CD1c-positive myeloid dendritic cell (primary cell): Measurements from ENCODE around the gene ABCD3.

Experiments
- DNase-seq: peaks from one replicate; pipeline ENCODE4 v3.0.0-alpha.2; 2016; ENCODE audit errors: extremely low spot score

The ABCD3 gene

DNA sequence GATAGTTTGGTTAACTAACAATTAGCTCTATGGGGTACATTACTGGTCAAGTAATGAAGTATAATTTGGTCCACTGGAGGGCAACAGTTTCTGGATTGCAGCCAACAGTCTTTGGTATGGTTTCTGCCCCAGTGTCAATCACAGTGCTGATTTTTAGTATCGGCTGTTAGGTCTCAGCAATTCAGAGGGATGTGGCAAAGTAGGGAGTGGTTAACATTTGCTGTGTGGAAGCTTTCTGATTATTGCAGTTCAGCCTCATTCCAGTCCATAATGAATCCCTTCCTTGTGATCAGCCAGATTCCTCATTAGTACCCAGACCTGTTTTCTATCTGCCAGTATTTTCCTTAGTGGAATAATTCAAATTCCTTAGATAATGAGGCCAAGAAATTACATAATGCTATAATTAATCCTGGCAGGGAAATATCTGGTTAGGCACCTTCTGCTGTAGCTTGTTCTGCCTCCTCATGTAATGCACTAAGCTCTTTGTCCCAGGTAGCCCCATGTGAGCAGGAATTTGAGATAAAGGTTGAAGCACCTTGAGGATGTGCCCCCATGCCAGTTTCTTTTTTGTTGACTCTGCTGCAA is 109.3 kb downstream of the ABCD3 start:
- DNase-seq: no peak

GRCh38 chr1:94528299-94528698 is 110.1 kb downstream of the ABCD3 start:
- DNase-seq: no peak

- DNase-seq: no peak
These were observed 110.6 kb downstream of the ABCD3 start for GRCh38 chr1:94528826-94529225.

DNA sequence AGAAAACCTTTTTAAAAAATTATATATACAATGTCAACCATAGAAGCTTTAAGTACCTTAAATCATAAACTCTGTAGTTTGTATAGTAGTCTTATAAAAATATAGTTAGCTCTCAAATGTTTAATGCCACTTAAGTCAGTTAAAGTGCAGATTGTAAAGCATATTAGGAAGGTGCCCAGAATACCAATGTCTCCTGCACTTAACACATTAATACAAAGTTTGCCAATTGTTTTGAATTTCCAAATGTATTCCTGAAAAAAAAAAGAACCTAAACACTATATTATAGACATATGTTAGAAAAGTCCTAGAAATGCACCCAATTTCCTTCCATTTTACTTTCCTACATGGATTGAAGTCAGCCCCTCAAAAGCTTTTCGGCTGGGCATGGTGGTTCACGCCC is 111.2 kb downstream of the ABCD3 start:
- no peak for DNase-seq

- DNase-seq: no peak
These were observed 112.2 kb downstream of the ABCD3 start for GRCh38 chr1:94530373-94530878.

- no peak for DNase-seq
These were observed 113.5 kb downstream of the ABCD3 start for GRCh38 chr1:94531664-94532063.

DNA sequence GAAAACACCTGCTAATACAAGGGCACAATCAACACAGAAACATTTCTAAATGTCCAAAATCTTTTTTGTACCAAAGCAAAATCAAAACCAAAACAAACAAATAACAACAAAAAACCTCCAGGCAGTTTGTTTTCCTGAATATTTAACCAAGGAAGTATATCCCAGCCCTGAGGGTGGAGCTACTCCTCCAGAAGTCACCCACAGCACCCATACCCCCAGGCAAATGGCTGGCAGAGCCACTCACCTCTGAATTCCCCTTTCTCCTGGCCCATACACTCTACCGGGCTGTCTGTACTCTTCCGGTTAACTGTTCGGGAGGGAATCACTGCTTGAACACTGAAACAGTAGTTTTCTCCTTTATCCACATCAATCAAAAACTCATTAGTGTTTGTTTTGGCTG is 113.9 kb downstream of the ABCD3 start:
- no peak for DNase-seq

GRCh38 chr1:94535095-94535494 is 116.9 kb downstream of the ABCD3 start:
- no peak for DNase-seq

DNA sequence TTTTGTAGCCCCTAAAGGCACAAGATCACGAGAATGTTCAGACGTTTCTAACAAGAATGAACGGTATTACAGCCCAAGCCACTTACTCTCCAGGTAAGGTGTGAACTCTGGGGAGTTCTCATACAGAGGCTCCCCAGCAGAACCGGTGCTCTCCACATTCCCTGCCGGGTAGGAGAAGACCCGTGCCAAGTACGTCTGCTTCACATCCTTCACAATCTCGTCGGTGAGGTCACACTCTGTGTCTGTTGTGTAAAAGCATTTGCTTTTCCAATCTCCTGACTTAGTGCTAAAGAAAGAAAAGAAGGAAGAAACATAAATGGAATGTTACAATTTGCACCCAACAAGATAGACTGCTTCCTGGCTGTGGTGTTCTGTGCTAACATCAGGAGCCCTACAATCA is 117.7 kb downstream of the ABCD3 start:
- no peak for DNase-seq

- no peak for DNase-seq
These were observed 119.1 kb downstream of the ABCD3 start for GRCh38 chr1:94537254-94537653.

GRCh38 chr1:94538243-94538827 is 120.1 kb downstream of the ABCD3 start:
- no peak for DNase-seq

DNA sequence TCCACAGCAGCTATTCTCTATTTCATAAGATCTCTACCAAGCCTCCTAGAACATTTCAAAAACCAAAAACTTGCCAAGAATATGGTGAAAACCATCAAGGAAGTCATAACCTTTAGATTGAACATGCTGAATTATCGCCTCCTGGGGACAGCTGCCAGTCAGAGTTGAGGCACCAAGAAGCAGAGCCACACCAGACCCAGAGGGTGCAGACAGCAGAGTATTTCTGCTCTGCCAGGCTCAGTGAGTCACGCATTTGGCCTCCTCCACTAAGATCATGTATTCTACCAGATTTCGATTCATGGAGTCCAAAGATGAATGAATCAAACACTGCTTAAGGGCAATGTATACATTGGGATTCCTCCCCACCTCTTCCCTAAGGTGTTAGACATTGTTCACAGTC is 121.3 kb downstream of the ABCD3 start:
- DNase-seq: no peak

DNA sequence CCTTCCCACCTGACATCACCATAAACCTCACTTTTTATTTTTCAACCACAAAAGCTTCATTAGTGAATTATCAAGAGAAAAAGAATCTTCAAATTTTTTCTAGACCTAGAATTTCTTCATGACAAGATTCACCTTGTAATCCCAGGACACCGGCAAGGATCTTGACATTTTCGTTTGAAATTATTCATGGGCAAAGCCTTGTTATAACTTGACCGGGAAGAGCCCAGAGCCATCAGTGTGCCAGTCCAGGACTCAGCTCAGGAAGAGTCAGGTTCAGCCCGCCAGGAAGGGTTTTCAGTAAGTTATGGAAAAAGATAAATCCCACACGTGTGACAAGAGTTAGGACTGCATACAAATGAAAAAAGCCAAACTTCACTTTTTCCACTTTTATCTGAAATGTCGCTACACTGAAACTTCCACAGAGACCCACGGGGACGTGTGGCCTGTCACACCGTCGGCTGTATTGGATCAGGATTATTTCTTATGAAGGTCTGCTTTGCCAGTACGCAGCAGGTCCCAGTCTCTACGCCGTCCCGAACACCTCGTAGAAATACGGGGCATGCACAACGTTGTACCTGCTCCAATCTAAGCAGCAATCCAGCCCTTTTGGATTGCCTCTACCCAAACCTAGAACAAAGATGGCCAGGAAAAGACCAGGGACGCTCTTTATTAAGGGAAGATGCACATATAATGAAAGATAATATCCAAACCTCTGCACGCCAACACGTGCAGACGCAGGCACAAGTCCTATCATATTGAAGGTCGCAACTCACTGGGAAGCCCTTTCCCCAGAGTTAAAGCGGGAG is 122.5 kb downstream of the ABCD3 start:
- DNase-seq: no peak

- peak; percentile 90 for DNase-seq
These were observed 123.3 kb downstream of the ABCD3 start, which contains the start of gene F3 for GRCh38 chr1:94541246-94542087. Gene F3, minus strand, starts transcription at chr1:94541759. Its CDS starts 123 bp downstream, at chr1:94541636.

DNA sequence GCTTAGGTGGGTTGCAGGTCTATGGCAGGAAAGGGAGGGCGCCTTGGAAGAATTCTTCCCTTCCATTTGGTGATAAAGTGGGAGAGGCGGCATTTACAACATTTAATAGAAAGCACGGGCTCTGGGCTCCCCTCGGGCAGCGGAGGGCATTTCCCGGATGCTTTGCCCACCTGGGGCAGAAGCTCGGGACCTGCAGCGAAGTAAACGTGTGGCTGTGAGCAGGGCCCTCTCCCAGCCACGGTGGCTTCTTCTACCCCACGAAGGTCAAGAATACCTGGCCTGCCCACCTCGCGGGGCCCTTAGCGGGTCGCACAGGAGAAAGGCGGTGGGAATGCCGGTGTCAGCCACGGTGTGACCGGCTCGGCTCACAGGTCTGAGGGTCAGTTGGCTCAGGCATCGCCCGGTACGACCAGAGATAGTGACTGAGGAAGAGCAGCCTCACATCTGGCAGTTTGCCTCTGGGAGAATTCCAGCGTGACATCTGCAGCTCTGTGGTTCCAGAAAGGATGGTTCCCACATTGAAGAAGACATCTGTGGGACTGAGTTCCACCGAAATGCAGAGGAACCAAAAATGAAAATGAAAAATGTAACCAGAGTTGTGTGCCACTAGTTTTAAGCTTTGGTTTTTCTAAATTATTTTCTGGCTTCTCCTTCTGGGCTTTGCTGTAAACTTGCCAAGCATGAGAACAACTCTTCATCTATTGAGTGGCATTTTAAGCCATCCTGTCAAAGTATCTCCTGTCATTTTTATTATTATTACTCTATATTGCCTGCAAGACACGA is 124.1 kb downstream of the ABCD3 start:
- DNase-seq: peak; percentile 79

GRCh38 chr1:94543001-94543400 is 124.8 kb downstream of the ABCD3 start:
- peak; percentile 43 for DNase-seq

- DNase-seq: no peak
These were observed 125.9 kb downstream of the ABCD3 start for GRCh38 chr1:94543893-94544635.

DNA sequence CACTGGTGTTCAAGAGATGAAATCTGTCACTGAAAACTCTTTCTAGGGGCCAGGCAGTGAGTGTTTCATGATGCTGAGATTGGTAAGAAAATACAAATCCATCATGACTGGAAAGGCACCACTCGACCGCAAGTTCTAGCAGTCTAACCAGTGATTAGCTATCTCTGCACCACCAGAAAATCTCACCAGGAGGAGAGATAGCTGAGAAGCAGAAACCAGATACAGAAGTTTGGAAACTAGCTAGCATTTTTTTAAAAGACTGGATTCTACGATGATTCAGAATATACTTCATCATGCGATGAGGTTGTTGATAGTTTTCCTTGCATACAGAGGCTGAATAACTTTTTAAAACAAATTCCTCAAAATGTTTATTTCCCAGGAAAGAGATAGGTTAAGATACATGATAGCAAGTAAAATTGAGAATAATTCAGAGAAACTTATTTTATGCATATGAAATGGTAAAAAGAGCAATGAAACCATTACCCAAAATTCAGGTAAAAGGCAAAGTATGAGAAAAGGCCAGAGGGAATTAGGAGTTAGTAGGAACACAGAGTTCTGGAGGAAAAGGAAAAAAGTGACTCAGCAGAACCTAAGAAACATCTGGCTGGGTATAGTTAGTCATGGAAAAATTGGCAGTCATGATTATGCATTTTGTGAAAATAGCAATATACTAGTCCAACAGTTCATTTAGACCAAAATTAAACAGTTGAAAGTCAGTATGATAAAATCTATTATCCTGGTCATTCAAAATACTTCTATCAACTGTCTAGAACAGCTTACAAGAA is 126.7 kb downstream of the ABCD3 start:
- DNase-seq: no peak

DNA sequence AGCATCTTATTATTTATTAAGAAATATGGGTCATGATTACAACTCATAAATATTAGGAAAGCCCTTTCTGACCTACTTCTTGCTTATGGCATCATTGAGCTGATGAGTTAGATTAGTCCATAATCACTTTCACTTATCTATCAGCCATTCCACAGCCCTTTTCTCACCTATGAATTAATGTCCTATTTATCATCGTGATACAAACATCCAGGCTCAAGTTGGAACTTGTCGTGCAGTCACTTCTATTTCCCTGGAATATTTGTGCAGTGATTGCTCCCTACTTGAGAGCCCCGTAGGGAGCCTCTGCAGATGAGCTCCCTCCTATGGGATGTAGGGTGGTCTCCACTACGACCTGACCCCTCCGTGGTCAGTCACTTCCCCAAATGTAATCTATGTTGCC is 131.5 kb downstream of the ABCD3 start:
- no peak for DNase-seq

DNA sequence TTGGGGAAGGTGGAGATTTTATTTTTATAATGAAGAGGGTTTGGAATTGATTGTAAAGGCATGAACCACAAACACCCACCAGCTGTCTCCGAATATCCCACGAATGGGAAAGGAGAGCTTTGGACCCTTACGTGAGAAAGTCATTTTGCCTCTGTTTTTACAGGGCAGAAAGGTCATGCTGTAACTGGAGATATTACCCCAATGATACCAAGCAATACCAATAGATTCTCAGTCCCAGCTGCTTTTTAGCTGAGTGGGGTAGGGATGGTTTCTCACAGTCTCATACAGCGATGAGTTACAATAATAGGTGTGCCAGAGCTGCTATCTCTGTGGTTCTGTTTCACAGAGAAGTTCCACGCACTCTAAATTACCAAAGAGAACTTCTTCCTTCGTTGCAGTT is 132.2 kb downstream of the ABCD3 start:
- no peak for DNase-seq
